Left kidney (tissue), 2 donors: ENCODE measurements around the gene SHISAL1. TPM values are rescaled to one million over a fixed set of nuclear protein-coding genes. Genes with fewer than 3 reads are reported as not detected.
"Not testable (repeated sequence)": the region's sequence is repeated elsewhere in the genome, so short reads cannot be mapped to it uniquely, and the experiment has no call there.

Experiments
- DNase-seq: peaks from one replicate; pipeline ENCODE4 v3.0.0-alpha.2; 2013
- polyA plus RNA-seq: library from polyadenylated mRNA; unstranded; fragments of 120-200 nt; gene quantifications from one replicate; pipeline ENCODE4 v1.2.1, GENCODE V29; 2013; ENCODE audit not compliant: insufficient read length

The SHISAL1 gene
- polyA plus RNA-seq, 1 donor = 2.3 TPM

- not testable (repeated sequence) for DNase-seq
Observed at GRCh38 chr22:44302363-44302762, 10.4 kb downstream of the SHISAL1 start.

- DNase-seq = no peak
Observed at GRCh38 chr22:44301039-44301438, 11.7 kb downstream of the SHISAL1 start.

DNA sequence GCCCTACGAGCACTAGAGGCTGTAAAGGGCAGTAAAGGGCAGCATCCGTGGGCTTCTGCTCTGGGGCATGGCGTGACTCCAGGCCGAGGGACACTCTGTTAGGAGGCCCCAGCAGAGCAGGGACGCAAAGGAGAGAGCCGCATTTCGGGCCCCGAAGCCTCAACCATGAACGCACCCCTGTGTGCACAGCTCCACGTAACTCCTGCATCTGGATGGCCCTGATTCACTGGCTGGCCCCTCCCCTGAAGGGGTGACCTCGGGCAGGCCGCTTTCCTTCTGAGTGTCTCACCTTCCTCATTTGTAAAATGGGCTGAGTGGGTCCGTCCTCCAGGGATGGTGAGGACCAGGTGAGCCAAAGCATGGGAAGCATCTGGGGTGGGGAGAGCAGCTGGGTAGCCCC lies 13.6 kb downstream of the SHISAL1 start:
- no peak for DNase-seq

GRCh38 chr22:44298406-44299091 lies 14.2 kb downstream of the SHISAL1 start:
- no peak for DNase-seq

DNA sequence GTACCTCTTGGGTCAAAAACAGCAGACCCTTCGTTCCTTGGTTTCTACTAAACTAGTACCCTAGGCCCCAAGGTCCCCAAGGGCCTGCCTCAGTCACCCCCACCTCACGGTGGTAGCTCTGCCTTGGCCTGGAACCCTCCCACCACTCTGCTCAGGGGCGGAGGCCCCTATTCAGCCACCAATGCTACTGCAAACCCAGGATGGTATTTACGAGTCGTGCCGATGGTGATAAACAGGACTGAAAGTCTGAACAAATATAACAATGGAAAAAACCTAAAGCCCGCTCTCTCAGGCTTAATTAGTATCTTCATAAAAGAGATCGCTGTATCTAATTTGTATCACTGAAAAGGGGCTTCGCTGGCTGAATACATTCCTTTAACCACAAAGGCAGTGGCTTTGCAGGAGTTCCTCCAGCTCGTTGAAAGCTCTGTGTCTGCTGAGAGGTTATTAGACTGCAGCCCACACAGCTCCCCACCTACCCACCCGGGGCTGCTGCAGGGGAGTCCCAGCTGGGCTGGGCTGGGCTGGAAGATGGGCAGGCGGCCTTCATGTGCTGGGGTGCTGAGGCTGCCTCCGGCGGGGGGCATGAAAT lies 15.2 kb downstream of the SHISAL1 start:
- no peak for DNase-seq

DNA sequence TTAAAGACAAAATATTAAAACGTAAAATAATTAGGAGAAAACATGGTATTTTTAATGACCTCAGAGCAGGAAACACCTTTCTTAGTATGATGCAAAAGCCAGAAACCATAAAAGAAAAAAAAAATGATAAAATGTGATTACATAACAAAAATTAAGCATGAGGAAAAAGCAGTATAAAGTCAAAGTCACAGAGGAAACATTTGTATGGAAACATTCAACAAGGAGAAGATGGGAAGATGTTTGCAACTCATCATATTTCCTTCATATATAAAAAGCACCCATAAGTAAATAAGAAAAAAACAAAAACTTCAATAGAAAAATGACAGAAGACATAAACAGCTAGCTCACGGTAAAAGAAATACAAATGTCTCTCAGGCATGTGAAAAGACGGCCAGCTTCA lies 17.3 kb downstream of the SHISAL1 start:
- DNase-seq = no peak

DNA sequence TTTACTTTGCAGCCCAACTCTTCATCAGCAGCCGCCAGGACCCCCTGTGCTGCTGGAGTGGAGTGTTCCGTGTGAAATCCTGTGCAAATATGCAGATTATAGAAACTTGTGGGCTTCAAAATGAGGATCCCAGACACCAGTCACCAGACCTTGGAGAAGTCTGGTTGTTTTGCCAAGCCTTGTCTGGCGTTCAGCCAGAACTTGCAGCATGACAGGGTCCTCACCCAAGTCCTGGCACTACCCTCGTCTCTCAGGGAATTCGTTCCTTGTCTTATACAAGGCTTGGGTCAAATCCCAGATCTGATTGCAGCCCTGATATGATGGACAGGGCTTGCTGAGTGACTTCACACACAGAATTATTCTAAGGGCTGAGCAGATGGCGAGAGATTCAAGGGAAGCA lies 18.9 kb downstream of the SHISAL1 start:
- no peak for DNase-seq

- no peak for DNase-seq
Observed at GRCh38 chr22:44293034-44293433, 19.7 kb downstream of the SHISAL1 start.

- no peak for DNase-seq
Observed at GRCh38 chr22:44292521-44292920, 20.2 kb downstream of the SHISAL1 start.

DNA sequence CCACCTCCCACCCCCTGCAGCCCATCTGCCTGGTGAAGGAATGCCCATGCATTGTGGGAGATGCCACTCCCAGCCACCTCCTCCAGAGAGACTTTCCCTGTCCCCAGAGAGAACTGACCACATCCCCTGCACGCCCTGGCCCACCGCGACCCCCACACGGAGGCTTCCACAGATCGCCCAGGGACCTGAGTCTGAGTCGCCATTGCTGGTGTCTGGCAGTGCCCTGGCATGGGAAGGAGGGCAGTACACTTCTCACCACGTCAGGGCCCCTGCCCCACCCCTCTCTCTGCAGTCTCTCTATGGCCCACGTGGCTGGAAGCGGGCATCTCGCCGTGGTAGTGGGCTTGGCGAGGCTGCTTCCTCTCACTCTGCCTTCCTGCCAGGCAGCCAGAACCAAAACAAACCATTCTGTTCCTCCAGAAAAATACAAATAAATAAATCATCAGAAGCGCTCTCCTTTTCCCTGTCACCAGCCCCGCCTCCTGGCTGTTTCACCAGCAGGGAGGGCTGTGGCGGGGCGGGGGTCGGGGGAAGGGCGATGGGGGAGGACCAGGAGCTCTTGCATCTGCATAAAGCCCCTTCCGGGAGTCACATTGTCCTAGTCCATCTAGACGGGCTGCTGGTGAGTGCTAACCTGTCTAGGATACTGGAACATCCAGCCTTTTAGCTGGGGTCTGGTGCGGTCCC lies 20.9 kb downstream of the SHISAL1 start:
- DNase-seq = peak; percentile 43

DNA sequence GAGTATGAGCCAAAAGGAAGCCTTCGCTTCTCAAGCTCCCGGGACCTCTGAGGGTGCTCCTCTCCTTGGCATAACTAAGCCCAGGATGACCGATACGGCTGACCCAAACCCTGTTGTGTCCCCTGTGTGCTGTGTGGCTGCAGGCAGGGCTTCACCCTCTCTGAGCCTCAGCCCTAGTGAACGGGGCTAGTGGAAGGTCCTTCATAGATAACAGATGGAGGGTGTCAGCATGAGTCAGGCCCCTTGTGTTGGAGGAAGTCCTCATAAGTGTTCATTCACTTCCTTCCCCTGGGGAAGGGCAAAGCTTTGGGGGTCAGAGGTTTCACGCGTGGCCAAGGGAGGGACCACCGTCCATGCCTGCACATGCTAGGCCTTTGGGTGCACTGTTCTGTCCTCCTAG lies 21.5 kb downstream of the SHISAL1 start:
- no peak for DNase-seq

DNA sequence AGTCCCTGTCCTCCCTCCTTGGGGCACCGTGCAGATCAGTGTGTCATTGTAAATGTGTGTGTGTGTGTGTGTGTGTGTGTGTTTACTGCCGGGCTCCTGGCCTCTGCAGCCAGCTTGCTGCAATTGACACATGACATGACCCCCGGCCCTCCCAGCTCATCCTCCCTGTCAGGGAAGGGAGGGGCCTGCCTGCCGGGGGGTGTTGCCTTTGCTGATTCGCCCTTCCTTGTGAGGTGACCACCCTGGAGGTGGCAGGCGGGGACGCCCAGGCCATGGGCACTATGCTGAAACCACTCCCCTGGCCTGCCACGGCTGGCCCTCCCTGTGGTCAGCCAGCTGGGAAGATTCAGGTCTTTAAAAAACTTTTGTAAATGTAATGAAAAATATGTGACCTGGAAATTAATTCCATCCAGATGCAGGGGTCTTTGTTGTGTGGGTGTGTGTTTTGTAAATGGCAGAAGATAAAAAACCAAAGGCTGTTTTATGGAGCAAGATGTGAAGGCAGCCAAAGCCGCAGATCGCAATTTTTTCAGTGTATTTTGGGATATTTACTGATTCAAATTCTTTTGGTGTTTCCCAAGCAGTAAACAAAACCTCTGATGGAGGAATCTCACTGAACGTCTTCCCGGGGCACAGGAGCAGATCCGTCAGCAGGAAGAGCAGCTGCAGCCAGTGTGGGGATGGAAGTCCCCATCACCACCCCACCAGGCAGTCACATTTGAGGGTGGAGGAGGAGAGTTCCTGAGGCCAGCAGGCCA lies 23.2 kb downstream of the SHISAL1 start:
- DNase-seq = peak; percentile 40

- no peak for DNase-seq
Observed at GRCh38 chr22:44288913-44289312, 23.8 kb downstream of the SHISAL1 start.

GRCh38 chr22:44287741-44288140 lies 25.0 kb downstream of the SHISAL1 start:
- no peak for DNase-seq

DNA sequence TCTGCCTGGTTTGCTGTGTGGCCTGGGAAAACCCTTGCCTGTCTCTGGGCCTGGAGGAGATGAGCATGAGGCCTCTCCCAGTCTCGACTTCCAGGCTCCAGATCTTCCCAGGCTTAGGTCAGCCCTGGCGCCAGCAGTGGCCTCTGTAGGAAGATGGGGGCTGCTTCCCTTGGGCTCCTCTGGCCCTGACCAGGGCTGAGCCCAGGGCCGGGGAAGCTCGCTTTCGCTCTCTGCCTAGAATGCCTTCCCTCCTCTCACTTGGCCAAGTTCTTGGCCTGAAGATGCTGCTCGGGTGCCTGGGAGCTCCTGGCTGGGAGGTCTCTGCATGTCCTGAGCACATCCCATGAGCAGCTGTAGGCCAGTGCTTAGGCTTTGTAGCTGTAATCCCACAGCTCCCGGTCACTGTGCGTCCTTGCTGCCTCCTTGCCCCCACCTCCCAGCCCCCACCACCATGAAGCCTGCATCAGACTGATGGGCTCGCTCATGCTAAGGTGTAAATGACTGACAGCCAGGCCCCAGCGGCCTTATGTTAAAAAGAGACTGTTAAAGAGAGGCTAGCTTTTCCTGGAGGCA lies 25.5 kb downstream of the SHISAL1 start:
- DNase-seq = no peak

GRCh38 chr22:44286646-44287045 lies 26.1 kb downstream of the SHISAL1 start:
- DNase-seq = no peak

DNA sequence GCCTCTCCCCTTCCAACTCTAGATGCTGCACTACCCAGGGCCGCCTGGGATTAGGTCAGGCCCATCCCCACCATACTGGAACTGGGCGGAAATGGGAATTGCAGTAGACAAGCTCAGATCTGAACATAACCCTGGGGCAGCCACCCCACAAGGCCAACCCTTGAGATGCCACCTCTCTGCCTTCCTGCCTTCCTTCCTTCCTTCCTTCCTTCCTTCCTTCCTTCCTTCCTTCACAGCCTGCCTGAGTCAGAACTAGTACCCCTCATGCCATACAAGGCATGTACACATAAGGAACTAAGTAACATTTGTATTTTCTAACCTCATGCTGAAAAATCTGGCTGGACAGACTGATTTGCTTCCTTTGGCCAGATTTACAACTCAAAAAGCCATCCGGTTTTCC lies 28.0 kb downstream of the SHISAL1 start:
- no peak for DNase-seq

DNA sequence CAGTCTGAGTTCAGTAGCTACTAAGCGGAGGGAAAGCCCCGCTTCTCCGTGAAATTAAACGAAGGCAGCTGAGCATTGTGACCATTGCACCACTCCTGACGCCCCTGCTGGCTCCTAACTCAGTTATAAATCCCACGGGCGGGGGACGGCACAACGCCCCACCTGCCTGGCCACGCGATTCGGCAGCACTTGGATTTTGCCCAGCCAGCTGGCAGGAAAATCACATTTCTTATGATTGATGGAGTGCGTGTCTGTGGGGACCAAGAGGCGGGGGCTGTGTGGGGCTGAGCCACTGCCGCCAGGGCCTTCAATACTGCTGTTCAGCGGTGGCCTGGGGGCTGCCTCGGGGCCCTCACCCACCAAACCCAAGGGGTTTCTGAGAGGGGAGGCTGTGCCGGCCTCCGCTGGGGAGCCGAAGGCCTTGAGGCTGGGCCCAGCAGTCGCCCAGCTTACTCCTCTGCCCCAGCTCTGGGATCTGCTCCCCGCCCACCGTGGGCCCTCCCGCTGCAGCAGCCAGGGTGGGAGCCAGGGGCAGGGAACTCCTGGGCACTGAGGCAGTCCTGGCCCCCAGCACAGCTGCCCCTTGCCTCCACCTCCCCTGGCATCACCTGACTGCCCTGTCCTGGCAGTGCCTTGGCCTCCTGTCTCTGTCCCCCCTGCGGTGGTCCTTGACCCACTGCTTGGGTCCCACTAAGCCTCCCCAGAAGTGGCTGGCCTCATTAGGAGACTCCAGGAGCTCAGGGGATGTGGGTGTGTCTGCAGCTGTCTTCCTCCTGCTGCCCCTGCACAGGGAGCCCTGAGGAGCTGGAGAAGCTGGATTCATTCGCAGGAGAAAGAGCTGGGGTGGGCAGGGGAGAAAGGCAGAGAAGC lies 30.7 kb downstream of the SHISAL1 start:
- no peak for DNase-seq

- no peak for DNase-seq
Observed at GRCh38 chr22:44280665-44281188, 32.0 kb downstream of the SHISAL1 start.

- no peak for DNase-seq
Observed at GRCh38 chr22:44279069-44279360, 33.7 kb downstream of the SHISAL1 start.
